ENCODE results near the gene CCL11. TPM values are rescaled to one million over a fixed set of nuclear protein-coding genes. Genes with fewer than 3 reads are reported as not detected.

The CCL11 gene
- total and polyA plus RNA-seq, 4 donors = not detected

- WGBS = 50% methylated on average over 5 of the region's 5 CpGs
- no peaks in the 10 kb centered on the region for H3K9me3 ChIP-seq (ENCODE audit: control insufficient read depth in 4 of 4, low read length in 3 of 4)
These were observed 33.5 kb upstream of the CCL11 start for GRCh38 chr17:34252095-34252443.

GRCh38 chr17:34252444-34253138 lies 33.0 kb upstream of the CCL11 start:
- no peaks in the 10 kb centered on the region for H3K36me3 ChIP-seq (ENCODE audit: control insufficient read depth in 4 of 4, insufficient read depth in 3 of 4, low read depth in 1 of 4, low read length in 3 of 4)
- no peaks in the 10 kb centered on the region for H3K9me3 ChIP-seq (ENCODE audit: control insufficient read depth in 4 of 4, low read length in 3 of 4)
- H3K4me1 ChIP-seq (ENCODE audit: control insufficient read depth in 4 of 4, insufficient read depth in 4 of 4, low read length in 3 of 4) = peaks cover 0 to 4% (median 2%) of the 10 kb centered on the region in 4 donors
- no peak for DNase-seq (ENCODE audit: low spot score)
- 13% methylated on average over 6 of the region's 6 CpGs for WGBS
- no peaks in the 10 kb centered on the region for H3K27me3 ChIP-seq (ENCODE audit: control insufficient read depth in 4 of 4, insufficient read depth in 4 of 4, low read length in 3 of 4)
- H3K27ac ChIP-seq (ENCODE audit: low read depth in 1 of 2, low read length in 2 of 2) = peak overlapping the region; percentile 44 to 66
- no peak overlapping the region for H3K9ac ChIP-seq (ENCODE audit: low read depth in 1 of 2, low read length in 2 of 2)
- no peak overlapping the region for H3K4me3 ChIP-seq (ENCODE audit: low read depth in 1 of 3, low read length in 3 of 3)
- no peak for TF ChIP-seq TAF1 (conservative IDR thresholded peaks at IDR 0.05)
- peak; percentile 27 for TF ChIP-seq MAX (IDR thresholded peaks at IDR 0.05)
- TF ChIP-seq NR2F2 (IDR thresholded peaks at IDR 0.05) = peak; percentile 93
- no peak for TF ChIP-seq EGR1 (IDR thresholded peaks at IDR 0.05; ENCODE audit: low read depth in 2 of 2)
- peak; percentile 4 to 22 for TF ChIP-seq RXRA (IDR thresholded peaks at IDR 0.05)
- no peak for TF ChIP-seq FOXA1 (IDR thresholded peaks at IDR 0.05)
- TF ChIP-seq RAD21 (IDR thresholded peaks at IDR 0.05) = peak in 1 of 2 donors; percentile 6
- no peak for TF ChIP-seq FOXA2 (IDR thresholded peaks at IDR 0.05)
- TF ChIP-seq REST (IDR thresholded peaks at IDR 0.05) = peak; percentile 60
- no peak for TF ChIP-seq CTCF (IDR thresholded peaks at IDR 0.05; ENCODE audit: low read depth, low read length, missing input control)
- peak; percentile 75 for TF ChIP-seq SP1 (IDR thresholded peaks at IDR 0.05)

More at GRCh38 chr17:34252095-34252443, 33.5 kb upstream of the CCL11 start:
- Histone ChIP-seq H3K27me3 (ENCODE audit: control insufficient read depth in 4 of 4, insufficient read depth in 4 of 4, low read length in 3 of 4) (no peaks in the 10 kb centered on the region), H3K4me3 (ENCODE audit: low read depth in 1 of 3, low read length in 3 of 3) (no peak overlapping the region), H3K27ac (ENCODE audit: low read depth in 1 of 2, low read length in 2 of 2) (peak overlapping the region; percentile 9 to 42), H3K9ac (ENCODE audit: low read depth in 1 of 2, low read length in 2 of 2) (no peak overlapping the region), H3K4me1 (ENCODE audit: control insufficient read depth in 4 of 4, insufficient read depth in 4 of 4, low read length in 3 of 4) (peaks cover 0 to 4% (median 2%) of the 10 kb centered on the region in 4 donors), H3K36me3 (ENCODE audit: control insufficient read depth in 4 of 4, insufficient read depth in 3 of 4, low read depth in 1 of 4, low read length in 3 of 4) (no peaks in the 10 kb centered on the region)
- DNase-seq (ENCODE audit: low spot score) = no peak
- TF ChIP-seq FOXA1 (IDR thresholded peaks at IDR 0.05) (no peak), ZBTB33 (IDR thresholded peaks at IDR 0.05) (no peak), REST (IDR thresholded peaks at IDR 0.05) (no peak), RAD21 (IDR thresholded peaks at IDR 0.05) (no peak), RXRA (IDR thresholded peaks at IDR 0.05) (peak; percentile 72 to 76), JUND (IDR thresholded peaks at IDR 0.05) (no peak), TAF1 (conservative IDR thresholded peaks at IDR 0.05) (no peak), EGR1 (IDR thresholded peaks at IDR 0.05; ENCODE audit: low read depth in 2 of 2) (no peak)

Data from liver (tissue), 9 donors.